Airway epithelial cell (primary cell): Measurements from ENCODE around the gene RNASE2. TPM values are rescaled to one million over a fixed set of nuclear protein-coding genes. Genes with fewer than 3 reads are reported as not detected.

Source experiments
- total RNA-seq: library from RNA; depleted of rRNA; stranded (reverse); fragments of >200 nt; gene quantifications from 2 replicates; pipeline ENCODE4 v1.2.3, GENCODE V29; 2015

RNASE2 gene
- not detected in 2 replicates for total RNA-seq

DNA sequence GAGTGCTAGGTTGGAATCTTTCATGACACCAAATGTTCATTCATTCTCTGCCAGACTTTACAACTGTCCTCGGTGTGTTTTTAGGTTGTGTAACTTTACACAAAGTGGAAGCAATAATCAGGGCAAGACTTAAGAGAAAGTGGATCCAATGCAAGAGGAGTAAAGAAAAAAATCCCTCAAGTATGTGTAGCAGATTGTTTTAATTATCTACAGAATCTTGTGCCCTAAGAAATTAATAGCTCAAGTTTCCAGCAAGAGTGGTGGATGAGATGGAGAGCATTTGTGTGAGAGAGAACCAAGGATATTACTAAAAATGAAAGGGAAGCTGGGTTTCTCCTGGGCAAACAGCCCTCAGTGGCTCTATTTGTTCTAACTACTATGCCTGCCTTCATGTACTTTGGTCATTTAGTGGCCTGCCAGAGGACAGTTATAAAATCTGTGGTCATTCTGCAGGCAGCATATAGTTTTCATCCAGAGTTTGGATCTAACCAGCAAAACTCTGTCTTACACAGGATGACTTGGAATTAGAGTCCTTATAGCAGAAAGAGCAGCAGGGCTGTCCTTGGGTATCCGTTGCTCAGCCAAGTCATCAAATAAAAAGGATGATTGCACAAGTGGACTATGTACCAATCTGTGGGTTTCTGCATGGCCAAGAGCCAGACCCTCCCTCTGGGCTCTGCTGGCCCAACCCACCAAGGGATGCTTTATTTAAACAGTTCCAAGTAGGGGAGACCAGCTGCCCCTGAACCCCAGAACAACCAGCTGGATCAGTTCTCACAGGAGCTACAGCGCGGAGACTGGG, at the start of gene RNASE2:
Gene RNASE2, plus strand, starts transcription at position 752 of the 802 bp plus-strand sequence. CDS start 285 bp downstream, outside the sequence.

DNA sequence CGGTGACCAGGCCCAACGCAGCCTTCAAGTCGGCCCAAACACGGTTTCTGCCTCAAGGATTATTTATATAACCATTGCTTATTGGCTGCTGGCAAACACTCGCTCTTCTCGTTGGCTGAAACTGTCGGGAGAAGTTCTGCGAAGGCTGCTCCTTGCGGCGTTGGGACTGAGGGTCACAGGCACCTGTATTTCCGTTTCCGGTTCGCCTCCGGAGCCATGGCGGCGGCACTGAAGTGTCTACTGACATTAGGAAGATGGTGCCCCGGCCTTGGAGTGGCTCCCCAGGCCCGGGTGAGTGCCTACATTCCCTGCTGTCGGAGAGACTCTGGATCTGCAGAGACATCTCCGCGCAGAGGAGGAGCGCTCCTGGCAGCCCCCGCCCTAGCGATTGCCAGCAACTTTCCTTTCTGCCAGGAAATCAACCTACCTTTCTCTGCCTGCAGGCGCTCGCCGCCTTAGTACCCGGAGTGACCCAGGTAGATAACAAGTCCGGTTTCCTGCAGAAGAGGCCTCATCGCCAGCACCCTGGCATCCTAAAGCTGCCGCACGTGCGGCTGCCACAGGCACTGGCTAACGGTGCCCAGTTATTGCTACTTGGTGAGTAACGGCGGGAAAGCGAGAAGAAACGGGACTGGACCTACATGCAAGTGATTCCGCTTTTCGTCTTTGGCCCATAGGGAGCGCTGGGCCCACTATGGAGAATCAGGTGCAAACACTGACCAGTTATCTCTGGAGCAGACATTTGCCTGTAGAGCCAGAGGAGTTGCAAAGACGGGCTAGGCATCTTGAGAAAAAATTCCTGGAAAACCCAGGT, 34.7 kb downstream of the RNASE2 start, which contains the start of gene METTL17:
Gene METTL17, plus strand, starts transcription at position 194 of the 814 bp plus-strand sequence. Its CDS starts 23 bp downstream, at position 217.

DNA sequence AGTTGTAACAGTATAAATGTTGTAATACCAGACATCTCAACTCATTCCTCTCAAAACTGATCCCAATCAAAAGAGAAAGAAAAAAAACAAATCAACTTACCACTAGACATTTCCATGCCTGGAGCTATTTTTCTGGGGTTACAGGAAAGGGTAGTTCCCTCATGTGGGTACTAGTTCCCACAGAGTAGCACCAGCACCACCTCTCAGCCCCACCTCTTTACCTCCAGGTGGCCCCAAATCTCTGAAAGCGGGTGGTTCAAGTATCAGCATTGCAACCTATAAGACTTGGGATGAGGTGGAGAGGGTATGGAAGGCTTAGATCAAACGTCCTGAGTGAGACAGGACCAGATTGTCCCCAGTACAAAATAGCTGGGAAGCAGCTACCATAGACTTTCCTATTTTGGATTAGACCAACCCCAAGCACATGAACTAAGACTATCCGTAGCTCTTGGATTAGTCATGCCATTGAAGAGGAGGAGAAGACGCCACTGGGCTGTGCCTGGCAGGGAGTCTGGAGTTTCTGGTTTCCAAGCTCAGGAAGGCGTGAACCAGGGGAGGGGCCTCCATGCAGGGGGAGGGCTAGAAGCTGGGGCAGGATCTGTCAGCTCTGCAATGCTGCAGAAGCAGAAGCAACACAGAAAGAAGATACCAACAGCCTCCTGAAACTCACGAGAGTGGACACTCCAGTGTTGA, 43.5 kb downstream of the RNASE2 start, which contains the start of gene SLC39A2:
Gene SLC39A2, plus strand, starts transcription at position 620 of the 693 bp plus-strand sequence. CDS start 154 bp downstream, outside the sequence.

Other genes starting within 250 kb of the RNASE2 start
- not detected in 2 replicates for gene EDDM3A, start 209.6 kb upstream of the RNASE2 start, total RNA-seq
- gene EDDM3B, start 187.1 kb upstream of the RNASE2 start, total RNA-seq: not detected in 2 replicates
- not detected in 2 replicates for gene RNASE6, start 174.2 kb upstream of the RNASE2 start, total RNA-seq
- 1.1 and 1.5 TPM in 2 replicates for gene RNASE1, start 152.6 kb upstream of the RNASE2 start, total RNA-seq
- not detected in 2 replicates for gene RNASE3, start 64.1 kb upstream of the RNASE2 start, total RNA-seq
- gene METTL17, start 34.5 kb downstream of the RNASE2 start, total RNA-seq: 36.6 and 60.7 TPM in 2 replicates
- gene SLC39A2, start 43.8 kb downstream of the RNASE2 start, total RNA-seq: 8.2 and 10.4 TPM in 2 replicates
- 28.0 and 32.5 TPM in 2 replicates for gene NDRG2, start 69.6 kb downstream of the RNASE2 start, total RNA-seq
- not detected in 2 replicates for gene TPPP2, start 74.7 kb downstream of the RNASE2 start, total RNA-seq
- gene RNASE13, start 79.3 kb downstream of the RNASE2 start, total RNA-seq: not detected in 2 replicates
- 1.1 and 2.2 TPM in 2 replicates for gene RNASE7, start 86.9 kb downstream of the RNASE2 start, total RNA-seq
- not detected in 2 replicates for gene RNASE8, start 102.3 kb downstream of the RNASE2 start, total RNA-seq
- 11.6 and 12.0 TPM in 2 replicates for gene ARHGEF40, start 114.8 kb downstream of the RNASE2 start, total RNA-seq
- gene ZNF219, start 143.2 kb downstream of the RNASE2 start, total RNA-seq: 34.0 and 48.0 TPM in 2 replicates
- gene TMEM253, start 145.6 kb downstream of the RNASE2 start, total RNA-seq: 0.09 and 0.49 TPM in 2 replicates
- not detected in 2 replicates for gene OR5AU1, start 200.6 kb downstream of the RNASE2 start, total RNA-seq